ENCODE data around the gene SLC2A5. TPM values are rescaled to one million over a fixed set of nuclear protein-coding genes. Genes with fewer than 3 reads are reported as not detected.
"Not testable (repeated sequence)": the region's sequence is repeated elsewhere in the genome, so short reads cannot be mapped to it uniquely, and the experiment has no call there.

The SLC2A5 gene
- total RNA-seq, 1 experiment from 2014 or later = not detected

- DNase-seq (ENCODE audit: extremely low read depth, low read depth) = not testable (repeated sequence)
Measured at GRCh38 chr1:9093996-9094595, 24.7 kb upstream of the SLC2A5 start.

GRCh38 chr1:9093581-9093980, 24.1 kb upstream of the SLC2A5 start:
- no peak for DNase-seq (ENCODE audit: extremely low read depth, low read depth)

GRCh38 chr1:9093091-9093490, 23.7 kb upstream of the SLC2A5 start:
- no peak for DNase-seq (ENCODE audit: extremely low read depth, low read depth)

GRCh38 chr1:9088807-9089206, 19.4 kb upstream of the SLC2A5 start:
- no peak for DNase-seq (ENCODE audit: extremely low read depth, low read depth)

- no peak for DNase-seq (ENCODE audit: extremely low read depth, low read depth)
Measured at GRCh38 chr1:9087411-9088125, 18.1 kb upstream of the SLC2A5 start.

GRCh38 chr1:9086796-9087195, 17.4 kb upstream of the SLC2A5 start:
- DNase-seq (ENCODE audit: extremely low read depth, low read depth) = no peak

GRCh38 chr1:9086045-9086444, 16.6 kb upstream of the SLC2A5 start:
- no peak for DNase-seq (ENCODE audit: extremely low read depth, low read depth)

- no peak for DNase-seq (ENCODE audit: extremely low read depth, low read depth)
Measured at GRCh38 chr1:9085306-9085940, 16.0 kb upstream of the SLC2A5 start.

- DNase-seq (ENCODE audit: extremely low read depth, low read depth) = no peak
Measured at GRCh38 chr1:9084906-9085305, 15.5 kb upstream of the SLC2A5 start.

GRCh38 chr1:9081473-9081872, 12.0 kb upstream of the SLC2A5 start:
- DNase-seq (ENCODE audit: extremely low read depth, low read depth) = no peak

- no peak for DNase-seq (ENCODE audit: extremely low read depth, low read depth)
Measured at GRCh38 chr1:9080705-9081291, 11.4 kb upstream of the SLC2A5 start.

GRCh38 chr1:9079988-9080704, 10.7 kb upstream of the SLC2A5 start:
- DNase-seq (ENCODE audit: extremely low read depth, low read depth) = no peak

GRCh38 chr1:9078752-9079500, 9.5 kb upstream of the SLC2A5 start:
- DNase-seq (ENCODE audit: extremely low read depth, low read depth) = no peak

GRCh38 chr1:9078015-9078751, 8.7 kb upstream of the SLC2A5 start:
- no peak for DNase-seq (ENCODE audit: extremely low read depth, low read depth)

- DNase-seq (ENCODE audit: extremely low read depth, low read depth) = no peak
Measured at GRCh38 chr1:9075022-9075421, 5.6 kb upstream of the SLC2A5 start.

- DNase-seq (ENCODE audit: extremely low read depth, low read depth) = no peak
Measured at GRCh38 chr1:9073143-9073542, 3.7 kb upstream of the SLC2A5 start.

- no peak for DNase-seq (ENCODE audit: extremely low read depth, low read depth)
Measured at GRCh38 chr1:9071554-9072235, 2.3 kb upstream of the SLC2A5 start.

- DNase-seq (ENCODE audit: extremely low read depth, low read depth) = no peak
Measured at GRCh38 chr1:9070486-9070885, 1.1 kb upstream of the SLC2A5 start.

- DNase-seq (ENCODE audit: extremely low read depth, low read depth) = no peak
Measured at GRCh38 chr1:9068981-9069325, 482 bp downstream of the SLC2A5 start.
